HepG2 (cell line): ENCODE measurements around the gene TCERG1L. TPM values are rescaled to one million over a fixed set of nuclear protein-coding genes. Genes with fewer than 3 reads are reported as not detected.

Experiments
- ATAC-seq: fragments of 200-7000 bp; cut with Tn5 transposase; 3 replicates; pipeline ENCODE4 v1.9.1; 2020; ENCODE audit warnings: mild to moderate bottlenecking, moderate library complexity
- BruUV-seq: library from RNA; stranded (reverse); fragments of 400-500 nt; replicated peaks from 2 replicates; lab custom pipeline; 2021; lab: Mats Ljungman, UMichigan
- CTCF ChIA-PET: fragments of 300-600 bp; formaldehyde crosslinking; extraction: SDS; loops from one replicate; lab custom pipeline; 2021; ENCODE audit warnings: low total read pairs, inconsistent platforms, low intra/inter-chr PET ratio; lab: Yijun Ruan, JAX
- POLR2A ChIA-PET: fragments of 350-600 bp; sonication (Branson Sonifier 250); formaldehyde crosslinking; loops from one replicate; lab custom pipeline; 2020; ENCODE audit warnings: antibody characterized with exemption, inconsistent platforms; lab: Yijun Ruan, JAX
- DNase-seq: peaks from one replicate; pipeline ENCODE4 v3.0.0-alpha.2; 2015; ENCODE audit warnings: low spot score
- FAIRE-seq: peaks from 3 replicates; lab custom pipeline; 2011; peaks lifted over from hg19 to GRCh38; lab: Jason Lieb, UNC
- H2AFZ ChIP-seq: one replicate; pipeline ENCODE4 v1.6.1; 2011; ENCODE audit warnings: low read length, inconsistent platforms
- H3K27ac ChIP-seq: fragments of 300-600 bp; 3 replicates; pipeline ENCODE4 v1.8.0; 2011; ENCODE audit warnings: mixed run types, mild to moderate bottlenecking, mixed read lengths, low read length, inconsistent platforms; ENCODE audit not compliant: insufficient read depth; ENCODE audit errors: extremely low read length
- H3K27me3 ChIP-seq, 2 experiments: fragments of 200-600 bp in 1 of 2; 2 replicates in 1 of 2; 3 replicates in 1 of 2; pipeline versions ENCODE4 v1.6.0 to v1.8.0; 2011; ENCODE audit warnings: low read length in 2 of 2, mild to moderate bottlenecking in 2 of 2, moderate library complexity in 2 of 2, inconsistent platforms in 1 of 2; ENCODE audit not compliant: insufficient read depth in 2 of 2, control insufficient read depth in 1 of 2
- H3K36me3 ChIP-seq, 2 experiments: fragments of 200-600 bp in 1 of 2; replicated peaks in 1 of 2; 2 replicates in 1 of 2; 3 replicates in 1 of 2; pipeline versions ENCODE4 v1.5.1 to v1.8.0; 2011; ENCODE audit warnings: low read length in 2 of 2, inconsistent platforms in 1 of 2; ENCODE audit not compliant: insufficient read depth in 2 of 2, control insufficient read depth in 1 of 2
- H3K4me1 ChIP-seq: 2 replicates; pipeline ENCODE4 v1.5.1; 2012; ENCODE audit warnings: low read length, inconsistent platforms; ENCODE audit not compliant: insufficient read depth
- H3K4me2 ChIP-seq: 2 replicates; pipeline ENCODE4 v1.6.0; 2011; ENCODE audit warnings: low read depth, low read length, inconsistent platforms
- H3K4me3 ChIP-seq, 3 experiments: fragments of 200-600 bp in 1 of 3; sonication (generic), shearing (Covaris generic) in 1 of 3; replicated peaks in 1 of 3; 2 replicates each; pipeline ENCODE4 v1.5.1; 2011 to 2016; ENCODE audit warnings: low read length in 3 of 3, inconsistent platforms in 2 of 3, low read depth in 2 of 3, mild to moderate bottlenecking in 2 of 3, control low read depth in 1 of 3, mixed read lengths in 1 of 3; ENCODE audit not compliant: insufficient read depth in 1 of 3
- H3K79me2 ChIP-seq: one replicate; pipeline ENCODE4 v1.6.1; 2011; ENCODE audit warnings: low read length, inconsistent platforms; ENCODE audit not compliant: insufficient read depth
- H3K9ac ChIP-seq: 2 replicates; pipeline ENCODE4 v1.6.0; 2011; ENCODE audit warnings: mild to moderate bottlenecking, low read depth, low read length, inconsistent platforms; ENCODE audit not compliant: insufficient read depth
- H3K9me3 ChIP-seq: 2 replicates; pipeline ENCODE4 v1.5.1; 2012; ENCODE audit warnings: mild to moderate bottlenecking, low read length
- H4K20me1 ChIP-seq: 2 replicates; pipeline ENCODE4 v1.6.0; 2011; ENCODE audit warnings: inconsistent platforms, mild to moderate bottlenecking, low read length, moderate library complexity; ENCODE audit not compliant: insufficient read depth
- ATF4 ChIP-seq, 2 experiments: fragments of 450-650 bp in 1 of 2; sonication (generic) in 1 of 2; formaldehyde crosslinking; IDR thresholded peaks; 2 replicates each; pipeline versions ENCODE4 v1.5.0 to v1.8.0; 2020 to 2022; ENCODE audit warnings: mild to moderate bottlenecking in 1 of 2, missing genetic modification reagents in 1 of 2
- CEBPZ ChIP-seq: IDR thresholded peaks from 2 replicates; pipeline ENCODE4 v1.6.1; 2012; ENCODE audit warnings: low read length, improper control_type of control experiment
- GPBP1L1 ChIP-seq: sonication (generic); formaldehyde crosslinking; IDR thresholded peaks from 2 replicates; pipeline ENCODE4 v1.5.0; 2020; ENCODE audit warnings: mild to moderate bottlenecking, missing genetic modification reagents
- ZNF569 ChIP-seq: sonication (generic); formaldehyde crosslinking; IDR thresholded peaks from 2 replicates; pipeline ENCODE4 v1.5.0; 2020; ENCODE audit warnings: mild to moderate bottlenecking, missing genetic modification reagents, moderate library complexity, borderline replicate concordance
- WGBS: methylation state at CpG from one replicate; pipeline ENCODE4 v1.1.6; 2017; ENCODE audit warnings: low lambda C conversion rate; 5-methylcytosine and 5-hydroxymethylcytosine counted together
- in situ Hi-C: cut with HindIII; loops from 2 replicates; pipeline ENCODE4 v1.10.0; 2017; ENCODE audit warnings: low pct_unique_long_range_greater_than_20kb; ENCODE audit not compliant: extremely low pct_ligation_motif_present
- intact Hi-C: fragments of 100-400 bp; cut with micrococcal nuclease; formaldehyde crosslinking; loops from one replicate; pipeline ENCODE4 v1.10.0; 2022; ENCODE audit not compliant: unreplicated experiment
- polyA plus RNA-seq, 8 experiments: library from polyadenylated mRNA; depleted of rRNA in 3 of 8; stranded (reverse) in 7 of 8; unstranded in 1 of 8; fragments of >200 nt; fragmentation: Illumina TruSeq in 4 of 8; extraction: Trizol in 4 of 8; gene quantifications; 2 replicates each; pipeline versions ENCODE4 v1.2.1 to v1.2.3, GENCODE V29; 2011 to 2016; ENCODE audit warnings: low read depth in 4 of 8, missing spikeins in 1 of 8, mixed read lengths in 1 of 8; ENCODE audit not compliant: insufficient read depth in 1 of 8
- total RNA-seq, 5 experiments: library from RNA; depleted of rRNA; stranded (reverse); fragments of >200 nt; fragmentation: Illumina TruSeq; extraction: Trizol; gene quantifications; 2 replicates each; pipeline ENCODE4 v1.2.3, GENCODE V29; 2016; ENCODE audit warnings: low read depth in 1 of 5

Gene TCERG1L
- total and polyA plus RNA-seq, 2 of the 13 experiments (the other 11 are each of a cell fraction or from before 2014, with no cell fraction given): not detected

- no peaks in the 10 kb centered on the region for H4K20me1 ChIP-seq
- FAIRE-seq (no peak), DNase-seq (no peak), ATAC-seq (no peak)
- no TSS peak for BruUV-seq
- intact Hi-C loops: no loop called here
- H3K4me3 ChIP-seq: no peak overlapping the region
- TF ChIP-seq ATF4 (CRISPR knock-in tag; IDR thresholded peaks at IDR 0.05) (no peak), CEBPZ (no peak), GPBP1L1 (CRISPR knock-in tag) (no peak), ZNF569 (CRISPR knock-in tag) (no peak)
- CTCF ChIA-PET: no interaction called here
- H3K4me1 ChIP-seq: no peaks in the 10 kb centered on the region
- no peaks in the 10 kb centered on the region for H3K36me3 ChIP-seq
- no peak overlapping the region for H3K27ac ChIP-seq
- H3K27me3 ChIP-seq: peaks cover 2 to 9% of the 10 kb centered on the region in 2 experiments; a peak in 2 of 5 replicates
- no peak overlapping the region for H3K4me2 ChIP-seq
- H3K9ac ChIP-seq: no peak overlapping the region
- no peak overlapping the region for H2AFZ ChIP-seq
- in situ Hi-C loops: no loop called here
- H3K9me3 ChIP-seq: peaks cover 15% of the 10 kb centered on the region
- POLR2A ChIA-PET: no interaction called here
- no peaks in the 10 kb centered on the region for H3K79me2 ChIP-seq
- WGBS: 44% methylated on average over 10 of the region's 31 CpGs
Observed at GRCh38 chr10:131177431-131178327, 133.8 kb downstream of the TCERG1L start.
